Lower lobe of right lung (tissue), 2 donors: ENCODE results near the gene RNF141. TPM values are rescaled to one million over a fixed set of nuclear protein-coding genes. Genes with fewer than 3 reads are reported as not detected.
A peak's percentile ranks its signal among the peaks of the same experiment; 100 is the strongest.

ENCODE experiments used
- ATAC-seq, 2 donors: fragments of 200-7000 bp; cut with Tn5 transposase; one replicate each; pipeline ENCODE4 v1.9.1; 2020 to 2022; ENCODE audit warnings: mild to moderate bottlenecking in 2 of 2, moderate library complexity in 2 of 2
- DNase-seq: peaks from one replicate; pipeline ENCODE4 v3.0.0-alpha.2; 2020
- H3K27ac ChIP-seq: fragments of 200-600 bp; one replicate; pipeline ENCODE4 v1.8.0; 2022
- H3K27me3 ChIP-seq: fragments of 200-600 bp; one replicate; pipeline ENCODE4 v1.8.0; 2022; ENCODE audit warnings: low read depth
- H3K36me3 ChIP-seq: fragments of 200-600 bp; one replicate; pipeline ENCODE4 v1.8.0; 2022; ENCODE audit warnings: mild to moderate bottlenecking
- H3K4me1 ChIP-seq: fragments of 200-600 bp; one replicate; pipeline ENCODE4 v1.8.0; 2022
- H3K4me3 ChIP-seq: fragments of 200-600 bp; one replicate; pipeline ENCODE4 v1.8.0; 2022; ENCODE audit warnings: mild to moderate bottlenecking
- H3K9me3 ChIP-seq: fragments of 200-600 bp; one replicate; pipeline ENCODE4 v1.8.0; 2022
- intact Hi-C: fragments of 100-400 bp; cut with DNase I; formaldehyde crosslinking; loops from one replicate; pipeline ENCODE4 v1.11.0; 2022
- total RNA-seq: library from RNA; stranded (reverse); fragmentation: NEBNext Ultra II Directional; extraction: Animal tissue kit (Norgen Biotek cat#: 25700); gene quantifications from one replicate; pipeline ENCODE4 v1.2.1, GENCODE V29; 2021
- TF ChIP-seq, protein P1 (sequence below): fragments of 200-600 bp; IDR thresholded peaks from one replicate; pipeline ENCODE4 v1.8.0; 2022; ENCODE audit warnings: antibody characterized with exemption, mild to moderate bottlenecking
- donor health status: DM: no; HTN: yes; CAD: no; lungs with severe emphysema.

RNF141 gene
- total RNA-seq, 1 donor from 2014 or later, result 55.2 TPM

DNA sequence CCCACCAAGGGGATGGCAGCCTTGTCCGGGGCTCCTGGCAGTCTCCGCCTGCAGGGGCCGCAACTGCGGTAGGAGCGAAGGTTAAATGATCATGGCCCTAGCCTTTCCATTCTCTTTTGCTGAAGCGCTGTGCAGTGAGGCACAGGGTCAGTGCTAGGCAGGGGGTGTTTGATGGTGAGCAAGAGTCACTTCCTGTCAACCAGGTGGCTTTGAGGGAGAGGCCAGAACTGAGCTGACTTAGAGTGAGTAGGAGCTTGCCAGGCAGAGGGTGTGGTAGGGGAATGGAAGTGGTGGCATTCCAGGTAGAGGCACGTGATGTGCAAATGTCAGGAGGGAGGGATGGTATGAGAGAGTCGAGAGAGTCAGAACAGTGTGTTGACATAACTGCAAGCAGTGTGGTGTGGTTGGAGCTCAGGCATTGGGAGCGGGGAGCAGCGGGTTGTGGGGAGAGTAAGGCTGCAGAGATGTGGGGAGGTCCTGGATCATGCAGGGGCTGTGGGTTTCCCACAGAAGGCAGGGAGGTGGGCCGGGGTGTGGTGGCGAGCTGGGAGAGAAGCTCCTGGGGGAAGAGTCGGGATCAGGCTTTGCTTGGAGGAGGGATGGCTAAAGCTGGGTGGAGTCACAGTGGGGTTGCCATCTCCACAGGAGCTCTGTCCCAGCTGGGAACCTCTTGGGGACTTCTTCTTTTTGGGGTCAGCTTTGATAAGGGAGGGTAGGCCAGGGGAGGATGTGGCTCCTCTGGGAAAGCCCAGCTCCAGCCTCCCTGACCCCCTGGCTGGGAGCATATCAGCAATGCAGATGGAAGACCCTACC lies 52.7 kb downstream of the RNF141 start:
- Histone ChIP-seq H3K27ac (no peak overlapping the region), H3K4me3 (no peak overlapping the region), H3K4me1 (no peaks in the 10 kb centered on the region), H3K9me3 (no peaks in the 10 kb centered on the region), H3K27me3 (no peaks in the 10 kb centered on the region), H3K36me3 (peaks cover 41% of the 10 kb centered on the region)
- TF ChIP-seq, protein P1, sequence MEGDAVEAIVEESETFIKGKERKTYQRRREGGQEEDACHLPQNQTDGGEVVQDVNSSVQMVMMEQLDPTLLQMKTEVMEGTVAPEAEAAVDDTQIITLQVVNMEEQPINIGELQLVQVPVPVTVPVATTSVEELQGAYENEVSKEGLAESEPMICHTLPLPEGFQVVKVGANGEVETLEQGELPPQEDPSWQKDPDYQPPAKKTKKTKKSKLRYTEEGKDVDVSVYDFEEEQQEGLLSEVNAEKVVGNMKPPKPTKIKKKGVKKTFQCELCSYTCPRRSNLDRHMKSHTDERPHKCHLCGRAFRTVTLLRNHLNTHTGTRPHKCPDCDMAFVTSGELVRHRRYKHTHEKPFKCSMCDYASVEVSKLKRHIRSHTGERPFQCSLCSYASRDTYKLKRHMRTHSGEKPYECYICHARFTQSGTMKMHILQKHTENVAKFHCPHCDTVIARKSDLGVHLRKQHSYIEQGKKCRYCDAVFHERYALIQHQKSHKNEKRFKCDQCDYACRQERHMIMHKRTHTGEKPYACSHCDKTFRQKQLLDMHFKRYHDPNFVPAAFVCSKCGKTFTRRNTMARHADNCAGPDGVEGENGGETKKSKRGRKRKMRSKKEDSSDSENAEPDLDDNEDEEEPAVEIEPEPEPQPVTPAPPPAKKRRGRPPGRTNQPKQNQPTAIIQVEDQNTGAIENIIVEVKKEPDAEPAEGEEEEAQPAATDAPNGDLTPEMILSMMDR, result no peak
- intact Hi-C loops, result no loop called here
- ATAC-seq (peak; percentile 71 to 76), DNase-seq (no peak)

GRCh38 chr11:10487002-10487647 lies 53.9 kb downstream of the RNF141 start:
- ATAC-seq (no peak), DNase-seq (no peak)
- peaks cover 38% of the 10 kb centered on the region for H3K36me3 ChIP-seq
- H3K27ac ChIP-seq, result no peak overlapping the region
- TF ChIP-seq, protein P1, result no peak
- no peaks in the 10 kb centered on the region for H3K9me3 ChIP-seq
- intact Hi-C loops, result no loop called here
- H3K4me3 ChIP-seq, result no peak overlapping the region
- H3K27me3 ChIP-seq, result no peaks in the 10 kb centered on the region
- H3K4me1 ChIP-seq, result no peaks in the 10 kb centered on the region

DNA sequence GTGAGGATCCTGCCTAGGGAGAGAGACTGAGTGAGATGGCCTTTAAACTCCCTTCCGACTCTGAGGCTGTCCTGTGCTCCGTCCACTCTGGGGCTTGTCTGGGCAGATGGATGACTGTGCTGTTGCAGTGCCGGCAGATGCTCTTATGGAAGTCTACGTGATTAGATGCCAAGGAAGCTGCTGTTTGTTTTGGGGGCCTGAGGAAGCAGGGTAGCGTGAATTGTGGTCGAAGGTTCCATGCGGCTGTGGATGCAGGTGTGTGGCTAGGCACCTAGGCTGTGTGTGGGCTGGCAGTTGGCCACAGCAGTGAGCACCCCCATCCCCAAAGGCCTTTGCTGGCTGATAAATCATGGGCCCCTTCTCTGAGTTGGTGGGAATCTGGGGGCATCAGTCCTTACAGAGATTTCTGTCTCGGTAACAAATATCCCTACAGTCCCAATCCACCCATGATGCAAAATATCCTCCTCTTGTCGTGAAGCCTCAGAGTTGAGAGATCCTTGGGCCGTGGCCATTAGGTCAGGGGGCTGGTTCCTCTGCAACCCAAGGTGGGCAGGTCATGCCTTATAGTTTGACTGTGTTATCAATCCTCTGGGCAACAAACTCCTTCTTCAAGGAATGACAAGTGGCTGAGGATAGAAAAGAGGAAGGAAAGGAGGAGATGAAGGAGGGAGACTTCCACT lies 54.7 kb downstream of the RNF141 start:
- no peak for ATAC-seq
- no peaks in the 10 kb centered on the region for H3K4me1 ChIP-seq
- no peaks in the 10 kb centered on the region for H3K9me3 ChIP-seq
- intact Hi-C loops, result no loop called here
- DNase-seq, result no peak
- no peaks in the 10 kb centered on the region for H3K27me3 ChIP-seq
- TF ChIP-seq, protein P1, result no peak
- no peak overlapping the region for H3K4me3 ChIP-seq
- no peak overlapping the region for H3K27ac ChIP-seq
- H3K36me3 ChIP-seq, result peaks cover 44% of the 10 kb centered on the region

DNA sequence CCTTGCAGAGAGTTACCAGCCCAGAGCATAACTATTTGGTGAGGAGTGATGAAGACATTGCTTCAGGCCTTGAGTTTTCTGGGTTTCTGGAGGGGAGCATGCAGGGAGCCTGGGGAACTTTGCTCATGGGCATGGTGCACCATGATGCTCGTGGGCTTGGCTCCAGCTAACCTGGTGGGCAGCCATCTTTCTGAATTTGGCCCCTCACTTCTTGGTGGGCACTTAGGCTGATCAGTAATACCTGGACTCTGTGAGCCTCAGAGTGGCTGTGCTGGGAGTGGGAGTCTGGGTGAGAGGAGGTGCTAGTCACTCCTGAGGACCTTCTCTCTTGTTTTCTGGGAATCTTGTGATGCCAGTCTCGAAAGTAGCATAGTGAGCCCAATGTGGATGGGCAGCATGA lies 55.3 kb downstream of the RNF141 start:
- intact Hi-C loops, result no loop called here
- peaks cover 44% of the 10 kb centered on the region for H3K36me3 ChIP-seq
- H3K27ac ChIP-seq, result no peak overlapping the region
- ATAC-seq (no peak), DNase-seq (no peak)
- no peaks in the 10 kb centered on the region for H3K27me3 ChIP-seq
- H3K4me3 ChIP-seq, result no peak overlapping the region
- TF ChIP-seq, protein P1, result no peak
- H3K9me3 ChIP-seq, result no peaks in the 10 kb centered on the region
- H3K4me1 ChIP-seq, result no peaks in the 10 kb centered on the region

- no peak for DNase-seq
- ATAC-seq, result no peak
- Histone ChIP-seq H3K27ac (no peak overlapping the region), H3K36me3 (peaks cover 49% of the 10 kb centered on the region), H3K27me3 (no peaks in the 10 kb centered on the region), H3K4me1 (no peaks in the 10 kb centered on the region), H3K4me3 (no peak overlapping the region), H3K9me3 (no peaks in the 10 kb centered on the region)
- TF ChIP-seq, protein P1, result no peak
- intact Hi-C loops, result no loop called here
Observed at GRCh38 chr11:10484461-10485180, 56.4 kb downstream of the RNF141 start.
